HUES6 (cell line): Measurements from ENCODE around the gene ARHGAP30.

ENCODE experiments used
- H3K27ac ChIP-seq: 2 replicates; pipeline ENCODE4 v1.7.0; 2013; ENCODE audit warnings: low read depth, mild to moderate bottlenecking, low read length, inconsistent platforms
- H3K27me3 ChIP-seq: 2 replicates; pipeline ENCODE4 v1.6.1; 2013; ENCODE audit warnings: low read length; ENCODE audit not compliant: control insufficient read depth, insufficient read depth
- H3K36me3 ChIP-seq: 2 replicates; pipeline ENCODE4 v1.6.1; 2013; ENCODE audit warnings: low read length; ENCODE audit not compliant: control insufficient read depth, insufficient read depth
- H3K4me1 ChIP-seq: 2 replicates; pipeline ENCODE4 v1.6.1; 2013; ENCODE audit warnings: low read length; ENCODE audit not compliant: control insufficient read depth, insufficient read depth
- H3K4me3 ChIP-seq: 2 replicates; pipeline ENCODE4 v1.5.1; 2013; ENCODE audit warnings: low read depth, low read length
- H3K9ac ChIP-seq: one replicate; pipeline ENCODE4 v1.6.1; 2013; ENCODE audit warnings: mild to moderate bottlenecking, low read length
- H3K9me3 ChIP-seq: 2 replicates; pipeline ENCODE4 v1.6.1; 2013; ENCODE audit warnings: low read depth, low read length; ENCODE audit not compliant: control insufficient read depth, insufficient read depth

Gene ARHGAP30

GRCh38 chr1:161099090-161099802 lies 29.6 kb upstream of the ARHGAP30 start:
- Histone ChIP-seq H3K36me3 (peaks cover 26% of the 10 kb centered on the region), H3K27me3 (no peaks in the 10 kb centered on the region), H3K9ac (no peak overlapping the region), H3K4me3 (peak overlapping the region; percentile 71), H3K27ac (no peak overlapping the region), H3K4me1 (no peaks in the 10 kb centered on the region; the same call in 1 of the 2 replicates), H3K9me3 (no peaks in the 10 kb centered on the region)

GRCh38 chr1:161098210-161099068 lies 28.7 kb upstream of the ARHGAP30 start, which contains the start of gene KLHDC9:
Gene KLHDC9, plus strand, starts transcription at chr1:161098361. Its CDS starts 175 bp downstream, at chr1:161098536.
- Histone ChIP-seq H3K27me3 (no peaks in the 10 kb centered on the region), H3K9ac (peak within 1 kb of the TSS; percentile 71), H3K9me3 (no peaks in the 10 kb centered on the region), H3K27ac (no peak within 1 kb of the TSS), H3K36me3 (peaks cover 26% of the 10 kb centered on the region), H3K4me1 (no peaks in the 10 kb centered on the region; the same call in 1 of the 2 replicates), H3K4me3 (peak within 1 kb of the TSS; percentile 71)

- H3K27ac ChIP-seq = no peak overlapping the region
- H3K9ac ChIP-seq = no peak overlapping the region
- H3K4me1 ChIP-seq = no peaks in the 10 kb centered on the region; the same call in 1 of the 2 replicates
- no peaks in the 10 kb centered on the region for H3K9me3 ChIP-seq
- H3K36me3 ChIP-seq = peaks cover 16% of the 10 kb centered on the region
- H3K4me3 ChIP-seq = no peak overlapping the region
- H3K27me3 ChIP-seq = no peaks in the 10 kb centered on the region
Observed at GRCh38 chr1:161096530-161096929, 26.8 kb upstream of the ARHGAP30 start.

- no peak overlapping the region for H3K27ac ChIP-seq
- H3K9ac ChIP-seq = no peak overlapping the region
- H3K27me3 ChIP-seq = no peaks in the 10 kb centered on the region
- H3K4me1 ChIP-seq = no peaks in the 10 kb centered on the region; the same call in 1 of the 2 replicates
- H3K9me3 ChIP-seq = no peaks in the 10 kb centered on the region
- no peak overlapping the region for H3K4me3 ChIP-seq
- H3K36me3 ChIP-seq = peaks cover 12% of the 10 kb centered on the region; the same call in 1 of the 2 replicates
Observed at GRCh38 chr1:161096015-161096414, 26.3 kb upstream of the ARHGAP30 start.

- Histone ChIP-seq H3K4me1 (no peaks in the 10 kb centered on the region; the same call in 1 of the 2 replicates), H3K4me3 (no peak overlapping the region), H3K36me3 (peaks cover 5% of the 10 kb centered on the region; the same call in 1 of the 2 replicates), H3K27ac (no peak overlapping the region), H3K9me3 (no peaks in the 10 kb centered on the region), H3K9ac (no peak overlapping the region), H3K27me3 (no peaks in the 10 kb centered on the region)
Observed at GRCh38 chr1:161095230-161095629, 25.5 kb upstream of the ARHGAP30 start.

- H3K9ac ChIP-seq = no peak overlapping the region
- no peak overlapping the region for H3K27ac ChIP-seq
- H3K36me3 ChIP-seq = no peaks in the 10 kb centered on the region
- no peaks in the 10 kb centered on the region for H3K27me3 ChIP-seq
- H3K4me1 ChIP-seq = no peaks in the 10 kb centered on the region; the same call in 1 of the 2 replicates
- no peak overlapping the region for H3K4me3 ChIP-seq
- H3K9me3 ChIP-seq = no peaks in the 10 kb centered on the region
Observed at GRCh38 chr1:161094481-161094880, 24.8 kb upstream of the ARHGAP30 start.

GRCh38 chr1:161092621-161093028 lies 22.9 kb upstream of the ARHGAP30 start:
- Histone ChIP-seq H3K27me3 (no peaks in the 10 kb centered on the region), H3K4me1 (no peaks in the 10 kb centered on the region; the same call in none of the 2 replicates), H3K27ac (no peak overlapping the region)

GRCh38 chr1:161091796-161092507 lies 22.3 kb upstream of the ARHGAP30 start:
- Histone ChIP-seq H3K27me3 (no peaks in the 10 kb centered on the region), H3K27ac (no peak overlapping the region), H3K4me3 (no peak overlapping the region), H3K4me1 (no peaks in the 10 kb centered on the region; the same call in 1 of the 2 replicates), H3K9ac (no peak overlapping the region), H3K9me3 (no peaks in the 10 kb centered on the region), H3K36me3 (no peaks in the 10 kb centered on the region)

More at GRCh38 chr1:161092621-161093028, 22.9 kb upstream of the ARHGAP30 start:
- H3K36me3 ChIP-seq = no peaks in the 10 kb centered on the region
- H3K4me3 ChIP-seq = no peak overlapping the region
- H3K9me3 ChIP-seq = no peaks in the 10 kb centered on the region
- H3K9ac ChIP-seq = no peak overlapping the region

- no peak overlapping the region for H3K27ac ChIP-seq
- H3K36me3 ChIP-seq = no peaks in the 10 kb centered on the region
- H3K9me3 ChIP-seq = no peaks in the 10 kb centered on the region
- H3K4me1 ChIP-seq = peaks cover 8% of the 10 kb centered on the region
- no peaks in the 10 kb centered on the region for H3K27me3 ChIP-seq
- no peak overlapping the region for H3K4me3 ChIP-seq
- no peak overlapping the region for H3K9ac ChIP-seq
Observed at GRCh38 chr1:161091093-161091492, 21.4 kb upstream of the ARHGAP30 start.

GRCh38 chr1:161090617-161091016 lies 20.9 kb upstream of the ARHGAP30 start:
- H3K36me3 ChIP-seq = no peaks in the 10 kb centered on the region
- no peak overlapping the region for H3K27ac ChIP-seq
- no peaks in the 10 kb centered on the region for H3K27me3 ChIP-seq
- no peaks in the 10 kb centered on the region for H3K9me3 ChIP-seq
- no peak overlapping the region for H3K4me3 ChIP-seq
- H3K4me1 ChIP-seq = peaks cover 11% of the 10 kb centered on the region
- no peak overlapping the region for H3K9ac ChIP-seq
